Fibroblast of lung (primary cell): ENCODE measurements around the gene HEATR9. TPM values are rescaled to one million over a fixed set of nuclear protein-coding genes. Genes with fewer than 3 reads are reported as not detected.
"Not testable (repeated sequence)": the region's sequence is repeated elsewhere in the genome, so short reads cannot be mapped to it uniquely, and the experiment has no call there.

Experiments used
- DNase-seq, 2 donors: peaks; one replicate each; pipeline versions ENCODE4 v3.0.0 to v3.0.0-alpha.2; 2010; ENCODE audit warnings: low read depth in 2 of 2
- H2AFZ ChIP-seq: 2 replicates; pipeline ENCODE4 v1.5.1; 2012; ENCODE audit warnings: low read length, control low read depth, inconsistent platforms
- H3K27ac ChIP-seq: 2 replicates; pipeline ENCODE4 v1.5.1; 2011; ENCODE audit warnings: low read length, control low read depth; ENCODE audit not compliant: insufficient read depth
- H3K27me3 ChIP-seq: 2 replicates; pipeline ENCODE4 v1.5.1; 2011; ENCODE audit warnings: mild to moderate bottlenecking, low read length; ENCODE audit not compliant: control insufficient read depth, insufficient read depth
- H3K36me3 ChIP-seq: 2 replicates; pipeline ENCODE4 v1.5.1; 2011; ENCODE audit warnings: low read length; ENCODE audit not compliant: control insufficient read depth, insufficient read depth
- H3K4me1 ChIP-seq: 2 replicates; pipeline ENCODE4 v1.5.1; 2011; ENCODE audit warnings: low read length; ENCODE audit not compliant: control insufficient read depth, insufficient read depth; ENCODE audit errors: extremely low read depth
- H3K4me2 ChIP-seq: 2 replicates; pipeline ENCODE4 v1.5.1; 2011; ENCODE audit warnings: low read length, control low read depth; ENCODE audit not compliant: insufficient read depth; ENCODE audit errors: extremely low read depth
- H3K4me3 ChIP-seq, 4 experiments: fragments of 200-600 bp in 1 of 4; sonication (generic) in 1 of 4; replicated peaks in 1 of 4; 2 replicates each; pipeline ENCODE4 v1.5.1; 2011 to 2016; ENCODE audit warnings: low read length in 4 of 4, low read depth in 3 of 4, mild to moderate bottlenecking in 3 of 4, control low read depth in 2 of 4, inconsistent platforms in 1 of 4, mixed read lengths in 1 of 4; ENCODE audit not compliant: insufficient read depth in 1 of 4; ENCODE audit errors: control extremely low read depth in 1 of 4
- H3K79me2 ChIP-seq: 2 replicates; pipeline ENCODE4 v1.5.1; 2012; ENCODE audit warnings: mild to moderate bottlenecking, low read length, inconsistent platforms; ENCODE audit not compliant: control insufficient read depth, insufficient read depth
- H3K9ac ChIP-seq: 2 replicates; pipeline ENCODE4 v1.5.1; 2011; ENCODE audit warnings: mild to moderate bottlenecking, low read length, control low read depth; ENCODE audit not compliant: insufficient read depth
- H3K9me3 ChIP-seq: 2 replicates; pipeline ENCODE4 v1.5.1; 2012; ENCODE audit warnings: low read depth, low read length; ENCODE audit not compliant: control insufficient read depth, insufficient read depth
- H4K20me1 ChIP-seq: 2 replicates; pipeline ENCODE4 v1.5.1; 2011; ENCODE audit warnings: low read length; ENCODE audit not compliant: control insufficient read depth, insufficient read depth; ENCODE audit errors: extremely low read depth
- EZH2 ChIP-seq: IDR thresholded peaks from 2 replicates; pipeline ENCODE4 v1.5.1; 2012; ENCODE audit warnings: low read length, control low read depth, mild to moderate bottlenecking; ENCODE audit errors: missing control alignments
- polyA plus RNA-seq, 2 donors: library from polyadenylated mRNA; depleted of rRNA in 1 of 2; stranded (reverse) in 1 of 2; unstranded in 1 of 2; fragments of >200 nt; gene quantifications; 2 replicates each; pipeline ENCODE4 v1.2.1, GENCODE V29; 2011 to 2012; ENCODE audit warnings: missing spikeins in 1 of 2
- total RNA-seq: library from RNA; depleted of rRNA; stranded (reverse); fragments of >200 nt; gene quantifications from 2 replicates; pipeline ENCODE4 v1.2.1, GENCODE V29; 2014
- TF ChIP-seq, protein P1 (sequence below), 2 donors: IDR thresholded peaks in 1 of 2; conservative IDR thresholded peaks in 1 of 2; 1 replicate in 1 of 2; 2 replicates in 1 of 2; pipeline ENCODE4 v1.5.1; 2011 to 2012; ENCODE audit warnings: low read length in 2 of 2, control low read depth in 1 of 2, inconsistent platforms in 1 of 2, low read depth in 1 of 2, mild to moderate bottlenecking in 1 of 2

The HEATR9 gene
- total and polyA plus RNA-seq, 2 donors (not counting 1 experiment from before 2014, with no cell fraction given), result not detected

- DNase-seq, result no peak
- Histone ChIP-seq H3K4me2 (no peak overlapping the region), H3K79me2 (no peaks in the 10 kb centered on the region), H3K27me3 (no peaks in the 10 kb centered on the region), H3K4me1 (no peaks in the 10 kb centered on the region), H3K4me3 (no peak overlapping the region), H4K20me1 (no peaks in the 10 kb centered on the region), H3K36me3 (no peaks in the 10 kb centered on the region), H3K9me3 (no peaks in the 10 kb centered on the region), H3K27ac (no peak overlapping the region), H2AFZ (no peak overlapping the region), H3K9ac (no peak overlapping the region)
- TF ChIP-seq, protein P1, sequence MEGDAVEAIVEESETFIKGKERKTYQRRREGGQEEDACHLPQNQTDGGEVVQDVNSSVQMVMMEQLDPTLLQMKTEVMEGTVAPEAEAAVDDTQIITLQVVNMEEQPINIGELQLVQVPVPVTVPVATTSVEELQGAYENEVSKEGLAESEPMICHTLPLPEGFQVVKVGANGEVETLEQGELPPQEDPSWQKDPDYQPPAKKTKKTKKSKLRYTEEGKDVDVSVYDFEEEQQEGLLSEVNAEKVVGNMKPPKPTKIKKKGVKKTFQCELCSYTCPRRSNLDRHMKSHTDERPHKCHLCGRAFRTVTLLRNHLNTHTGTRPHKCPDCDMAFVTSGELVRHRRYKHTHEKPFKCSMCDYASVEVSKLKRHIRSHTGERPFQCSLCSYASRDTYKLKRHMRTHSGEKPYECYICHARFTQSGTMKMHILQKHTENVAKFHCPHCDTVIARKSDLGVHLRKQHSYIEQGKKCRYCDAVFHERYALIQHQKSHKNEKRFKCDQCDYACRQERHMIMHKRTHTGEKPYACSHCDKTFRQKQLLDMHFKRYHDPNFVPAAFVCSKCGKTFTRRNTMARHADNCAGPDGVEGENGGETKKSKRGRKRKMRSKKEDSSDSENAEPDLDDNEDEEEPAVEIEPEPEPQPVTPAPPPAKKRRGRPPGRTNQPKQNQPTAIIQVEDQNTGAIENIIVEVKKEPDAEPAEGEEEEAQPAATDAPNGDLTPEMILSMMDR (conservative IDR thresholded peaks at IDR 0.05 in 1 of 2, IDR thresholded peaks at IDR 0.05 in 1 of 2; ENCODE audit: low read depth in 1 of 2, low read length in 2 of 2), result no peak
- TF ChIP-seq EZH2, result no peak
These were observed 31.6 kb upstream of the HEATR9 start for GRCh38 chr17:35900280-35900679.

GRCh38 chr17:35898283-35899070 lies 29.8 kb upstream of the HEATR9 start:
- Histone ChIP-seq H3K4me2 (no peak overlapping the region), H3K27ac (no peak overlapping the region), H4K20me1 (no peaks in the 10 kb centered on the region), H3K9me3 (no peaks in the 10 kb centered on the region), H3K4me3 (no peak overlapping the region), H3K79me2 (no peaks in the 10 kb centered on the region), H3K9ac (no peak overlapping the region), H2AFZ (no peak overlapping the region), H3K36me3 (no peaks in the 10 kb centered on the region), H3K4me1 (no peaks in the 10 kb centered on the region), H3K27me3 (no peaks in the 10 kb centered on the region)
- DNase-seq, result no peak
- TF ChIP-seq EZH2, result no peak
- TF ChIP-seq, protein P1 (conservative IDR thresholded peaks at IDR 0.05 in 1 of 2, IDR thresholded peaks at IDR 0.05 in 1 of 2; ENCODE audit: low read depth in 1 of 2, low read length in 2 of 2), result no peak

DNA sequence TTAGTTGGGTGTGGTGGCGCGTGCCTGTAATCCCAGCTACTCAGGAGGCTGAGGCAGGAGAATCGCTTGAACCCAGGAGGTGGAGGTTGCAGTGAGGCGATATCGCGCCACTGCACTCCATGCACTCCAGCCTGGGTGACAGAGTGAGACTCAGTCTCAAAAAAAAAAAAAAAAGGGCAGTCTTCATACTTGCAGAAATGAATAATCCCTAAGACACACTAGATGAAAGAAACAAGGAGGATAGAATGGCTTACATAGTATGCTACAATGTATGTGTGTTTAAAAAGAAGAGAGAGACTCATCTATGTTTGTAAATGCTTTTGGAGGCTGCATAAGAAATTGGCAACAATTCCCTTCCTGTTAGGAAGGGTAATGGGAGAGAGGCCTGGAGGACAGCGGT lies 29.1 kb upstream of the HEATR9 start:
- H3K9me3 ChIP-seq, DNase-seq, H3K36me3 ChIP-seq, H3K27me3 ChIP-seq, H3K4me3 ChIP-seq, H3K4me2 ChIP-seq, H3K9ac ChIP-seq, H2AFZ ChIP-seq, H3K4me1 ChIP-seq, H3K79me2 ChIP-seq, H3K27ac ChIP-seq, H4K20me1 ChIP-seq: not testable (repeated sequence)
